Measurements from ENCODE around the gene OPA3. TPM values are rescaled to one million over a fixed set of nuclear protein-coding genes. Genes with fewer than 3 reads are reported as not detected.
A peak's percentile ranks its signal among the peaks of the same experiment; 100 is the strongest.

The OPA3 gene
- polyA plus RNA-seq, 1 donor (not counting 4 experiments of a cell fraction or from before 2014, with no cell fraction given) = 11.9 TPM

DNA sequence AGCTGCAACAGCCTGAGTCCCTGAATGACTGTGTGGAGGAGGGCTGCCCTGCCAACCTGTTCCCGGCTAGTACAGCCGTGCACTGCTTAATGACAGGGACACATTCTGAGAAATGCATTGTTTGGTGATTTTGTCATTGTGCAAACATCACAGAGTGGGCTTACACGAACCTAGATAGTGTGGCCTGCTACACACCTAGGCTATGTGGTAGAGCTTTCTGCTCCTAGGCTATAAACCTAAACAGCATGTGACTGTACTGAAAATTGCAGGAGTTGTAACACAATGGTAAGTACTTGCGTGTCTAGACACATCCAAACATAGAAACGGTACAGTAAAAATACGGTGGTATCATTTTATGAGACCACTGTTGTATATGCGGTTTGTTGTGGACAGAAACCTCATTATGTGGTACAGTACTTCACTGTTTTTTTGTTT lies 42.4 kb downstream of the OPA3 start:
- Histone ChIP-seq H4K20me1 (ENCODE audit: control insufficient read depth, extremely low read depth, insufficient read depth, low read length) (no peaks in the 10 kb centered on the region), H3K27ac (ENCODE audit: control insufficient read depth, insufficient read depth, low read length) (no peak overlapping the region), H3K79me2 (ENCODE audit: control insufficient read depth, insufficient read depth, low read length) (no peaks in the 10 kb centered on the region), H3K9me3 (ENCODE audit: control insufficient read depth, low read depth, low read length) (no peaks in the 10 kb centered on the region), H3K4me3 (ENCODE audit: control insufficient read depth in 2 of 3, extremely low read depth in 1 of 3, insufficient read depth in 2 of 3, low read depth in 1 of 3, low read length in 3 of 3) (no peak overlapping the region), H3K36me3 (ENCODE audit: control insufficient read depth in 2 of 2, extremely low read depth in 1 of 2, insufficient read depth in 2 of 2, low read length in 2 of 2) (no peaks in the 10 kb centered on the region), H3K4me1 (ENCODE audit: control insufficient read depth, extremely low read depth, insufficient read depth, low read length) (peaks cover 25% of the 10 kb centered on the region), H3K9ac (ENCODE audit: control insufficient read depth, extremely low read depth, insufficient read depth, low read length) (no peak overlapping the region), H2AFZ (ENCODE audit: control insufficient read depth, low read length) (no peak overlapping the region), H3K9me1 (ENCODE audit: control insufficient read depth, extremely low read depth, insufficient read depth, low read length) (no peaks in the 10 kb centered on the region), H3K4me2 (ENCODE audit: control insufficient read depth, extremely low read depth, insufficient read depth, low read depth, low read length) (peak overlapping the region; percentile 13), H3K27me3 (ENCODE audit: control insufficient read depth, extremely low read depth, insufficient read depth, low read length) (no peaks in the 10 kb centered on the region)
- TF ChIP-seq, protein P1, sequence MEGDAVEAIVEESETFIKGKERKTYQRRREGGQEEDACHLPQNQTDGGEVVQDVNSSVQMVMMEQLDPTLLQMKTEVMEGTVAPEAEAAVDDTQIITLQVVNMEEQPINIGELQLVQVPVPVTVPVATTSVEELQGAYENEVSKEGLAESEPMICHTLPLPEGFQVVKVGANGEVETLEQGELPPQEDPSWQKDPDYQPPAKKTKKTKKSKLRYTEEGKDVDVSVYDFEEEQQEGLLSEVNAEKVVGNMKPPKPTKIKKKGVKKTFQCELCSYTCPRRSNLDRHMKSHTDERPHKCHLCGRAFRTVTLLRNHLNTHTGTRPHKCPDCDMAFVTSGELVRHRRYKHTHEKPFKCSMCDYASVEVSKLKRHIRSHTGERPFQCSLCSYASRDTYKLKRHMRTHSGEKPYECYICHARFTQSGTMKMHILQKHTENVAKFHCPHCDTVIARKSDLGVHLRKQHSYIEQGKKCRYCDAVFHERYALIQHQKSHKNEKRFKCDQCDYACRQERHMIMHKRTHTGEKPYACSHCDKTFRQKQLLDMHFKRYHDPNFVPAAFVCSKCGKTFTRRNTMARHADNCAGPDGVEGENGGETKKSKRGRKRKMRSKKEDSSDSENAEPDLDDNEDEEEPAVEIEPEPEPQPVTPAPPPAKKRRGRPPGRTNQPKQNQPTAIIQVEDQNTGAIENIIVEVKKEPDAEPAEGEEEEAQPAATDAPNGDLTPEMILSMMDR (optimal IDR thresholded peaks at IDR 0.05 in 1 of 3, IDR thresholded peaks at IDR 0.05 in 1 of 3, conservative IDR thresholded peaks at IDR 0.05 in 1 of 3; ENCODE audit: extremely low read depth in 1 of 3, insufficient read depth in 2 of 3, low read length in 3 of 3) = no peak
- no peak for TF ChIP-seq EZH2 (IDR thresholded peaks at IDR 0.05; ENCODE audit: low read length)
- FAIRE-seq (peak; percentile 81), DNase-seq (ENCODE audit: low read depth, low spot score) (no peak)
- dilution Hi-C loops (cut with MboI; ENCODE audit: extremely low pct_ligation_motif_present, low sequenced_read_pairs) = no loop called here

DNA sequence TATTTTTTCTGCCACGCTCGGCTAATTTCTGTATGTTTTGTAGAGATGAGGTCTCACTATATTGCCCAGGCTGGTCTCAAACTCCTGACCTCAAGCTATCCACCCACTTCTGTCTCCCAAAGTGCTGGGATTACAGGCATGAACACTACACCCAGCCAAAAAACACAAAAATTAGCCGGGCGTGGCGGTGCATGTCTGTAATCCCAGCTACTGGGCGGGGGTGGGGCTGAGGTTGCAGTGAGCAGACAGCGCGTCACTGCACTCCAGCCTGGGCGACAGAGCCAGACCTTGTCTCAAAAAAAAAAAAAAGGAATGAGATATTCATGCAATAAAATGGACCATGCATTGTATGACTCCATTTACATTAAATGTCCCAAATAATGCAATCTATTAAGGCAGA lies 45.1 kb downstream of the OPA3 start:
- no peaks in the 10 kb centered on the region for H3K36me3 ChIP-seq (ENCODE audit: control insufficient read depth in 2 of 2, extremely low read depth in 1 of 2, insufficient read depth in 2 of 2, low read length in 2 of 2)
- H3K4me2 ChIP-seq (ENCODE audit: control insufficient read depth, extremely low read depth, insufficient read depth, low read depth, low read length) = no peak overlapping the region
- no peaks in the 10 kb centered on the region for H3K9me3 ChIP-seq (ENCODE audit: control insufficient read depth, low read depth, low read length)
- dilution Hi-C loops (cut with MboI; ENCODE audit: extremely low pct_ligation_motif_present, low sequenced_read_pairs) = no loop called here
- peaks cover 25% of the 10 kb centered on the region for H3K4me1 ChIP-seq (ENCODE audit: control insufficient read depth, extremely low read depth, insufficient read depth, low read length)
- no peak overlapping the region for H3K4me3 ChIP-seq (ENCODE audit: control insufficient read depth in 2 of 3, extremely low read depth in 1 of 3, insufficient read depth in 2 of 3, low read depth in 1 of 3, low read length in 3 of 3)
- no peak overlapping the region for H2AFZ ChIP-seq (ENCODE audit: control insufficient read depth, low read length)
- FAIRE-seq = no peak
- no peaks in the 10 kb centered on the region for H4K20me1 ChIP-seq (ENCODE audit: control insufficient read depth, extremely low read depth, insufficient read depth, low read length)
- no peaks in the 10 kb centered on the region for H3K9me1 ChIP-seq (ENCODE audit: control insufficient read depth, extremely low read depth, insufficient read depth, low read length)
- DNase-seq (ENCODE audit: low read depth, low spot score) = no peak
- H3K27me3 ChIP-seq (ENCODE audit: control insufficient read depth, extremely low read depth, insufficient read depth, low read length) = no peaks in the 10 kb centered on the region
- no peak overlapping the region for H3K9ac ChIP-seq (ENCODE audit: control insufficient read depth, extremely low read depth, insufficient read depth, low read length)
- TF ChIP-seq EZH2 (IDR thresholded peaks at IDR 0.05; ENCODE audit: low read length) = no peak
- TF ChIP-seq, protein P1 (optimal IDR thresholded peaks at IDR 0.05 in 1 of 3, IDR thresholded peaks at IDR 0.05 in 1 of 3, conservative IDR thresholded peaks at IDR 0.05 in 1 of 3; ENCODE audit: extremely low read depth in 1 of 3, insufficient read depth in 2 of 3, low read length in 3 of 3) = no peak
- H3K27ac ChIP-seq (ENCODE audit: control insufficient read depth, insufficient read depth, low read length) = no peak overlapping the region
- H3K79me2 ChIP-seq (ENCODE audit: control insufficient read depth, insufficient read depth, low read length) = no peaks in the 10 kb centered on the region

Measured in keratinocyte (primary cell).